CD1c-positive myeloid dendritic cell (primary cell): ENCODE results near the gene COL15A1.

ENCODE experiments used
- DNase-seq: peaks from one replicate; pipeline ENCODE4 v3.0.0-alpha.2; 2016; ENCODE audit errors: extremely low spot score

The COL15A1 gene

GRCh38 chr9:99056886-99057664, 113.4 kb downstream of the COL15A1 start:
- DNase-seq = peak; percentile 61

DNA sequence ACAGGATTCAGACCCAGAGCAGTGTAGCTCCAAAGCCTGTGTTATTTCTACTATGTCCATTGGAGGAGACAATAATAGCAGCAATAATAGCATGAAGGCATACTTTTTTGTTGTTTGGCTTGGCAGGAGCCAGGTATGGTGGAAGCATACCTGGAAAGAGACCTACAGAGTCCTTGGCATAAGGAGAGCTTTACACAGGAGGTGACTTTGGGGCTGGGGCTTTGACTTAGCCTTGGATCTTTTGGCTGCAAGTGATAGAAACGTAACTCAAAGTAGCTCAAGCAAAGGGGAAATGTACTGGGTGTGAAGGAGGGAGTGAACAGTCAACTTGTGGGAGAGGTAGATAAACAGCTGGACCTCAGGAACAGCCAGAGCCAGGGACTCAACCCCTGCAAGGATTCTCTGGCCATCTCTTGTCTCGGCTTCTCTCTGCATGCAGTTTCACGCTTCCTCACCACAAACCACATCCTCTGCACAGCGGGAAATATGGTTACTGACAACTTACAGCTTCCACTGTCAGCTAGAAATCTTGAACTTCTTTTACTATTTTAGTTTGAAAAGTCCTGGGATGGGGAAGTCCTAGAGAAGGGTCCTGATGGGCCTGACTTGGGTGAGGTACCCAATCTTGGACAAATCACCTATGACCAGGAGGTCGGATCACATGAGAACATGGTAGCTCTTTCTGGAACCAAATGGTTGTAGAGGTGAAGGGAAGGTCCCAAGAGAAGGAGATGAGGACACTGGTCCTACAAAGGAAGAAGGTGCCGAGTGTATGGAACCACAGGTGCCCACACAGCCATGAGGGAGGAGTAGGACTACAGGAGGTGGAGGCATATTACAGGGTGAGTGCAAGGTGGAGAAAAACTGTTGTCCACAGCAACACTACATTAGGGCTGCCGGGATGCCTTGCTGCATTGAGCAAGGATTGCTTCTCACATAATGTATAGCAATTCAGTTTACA, 114.2 kb downstream of the COL15A1 start:
- DNase-seq = peak; percentile 77

DNA sequence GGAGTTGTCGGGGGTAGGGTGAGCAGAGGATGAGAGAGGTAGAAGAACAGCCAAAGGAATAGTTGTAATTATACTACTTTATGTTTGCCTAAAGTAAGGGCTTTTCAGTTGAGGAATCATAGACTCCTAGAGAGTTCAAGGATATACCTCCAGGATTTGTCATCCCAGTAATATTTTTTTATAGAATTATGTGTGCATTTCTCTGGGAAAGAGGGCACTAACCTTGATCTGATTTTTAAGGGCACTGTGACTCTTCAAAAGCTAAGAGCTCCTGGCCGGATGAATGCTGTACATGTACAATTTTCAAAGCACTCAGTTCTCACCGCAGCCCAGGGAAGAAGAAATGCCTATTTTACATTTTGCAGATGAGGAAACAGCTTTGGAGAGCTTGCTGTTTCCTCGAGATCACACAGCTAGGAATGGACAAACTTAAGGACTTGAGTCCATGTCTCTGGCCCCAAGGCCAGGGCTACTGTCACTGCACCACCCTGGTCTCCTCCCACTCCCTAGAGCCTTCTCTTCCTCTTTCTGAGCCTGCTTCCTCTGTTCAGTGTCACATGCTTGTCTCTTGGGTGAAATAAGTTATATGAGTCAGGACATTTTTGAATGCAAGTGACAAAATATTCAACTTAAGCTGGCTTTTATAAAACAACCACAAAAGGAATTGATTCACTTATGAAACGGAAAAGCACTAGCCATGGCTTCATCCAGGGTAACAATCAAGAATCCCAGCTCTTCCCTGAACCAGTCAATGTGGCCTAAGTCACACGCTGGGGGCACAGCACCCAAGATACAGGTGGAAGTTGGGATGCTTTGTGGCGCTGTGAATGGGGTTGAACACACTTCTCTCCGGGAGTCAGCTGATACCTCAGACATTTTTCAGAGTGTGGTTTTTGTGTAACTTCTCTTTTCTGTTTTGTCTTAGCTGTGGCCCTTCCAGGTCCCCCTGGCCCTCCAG, 115.5 kb downstream of the COL15A1 start:
- DNase-seq = peak; percentile 94

DNA sequence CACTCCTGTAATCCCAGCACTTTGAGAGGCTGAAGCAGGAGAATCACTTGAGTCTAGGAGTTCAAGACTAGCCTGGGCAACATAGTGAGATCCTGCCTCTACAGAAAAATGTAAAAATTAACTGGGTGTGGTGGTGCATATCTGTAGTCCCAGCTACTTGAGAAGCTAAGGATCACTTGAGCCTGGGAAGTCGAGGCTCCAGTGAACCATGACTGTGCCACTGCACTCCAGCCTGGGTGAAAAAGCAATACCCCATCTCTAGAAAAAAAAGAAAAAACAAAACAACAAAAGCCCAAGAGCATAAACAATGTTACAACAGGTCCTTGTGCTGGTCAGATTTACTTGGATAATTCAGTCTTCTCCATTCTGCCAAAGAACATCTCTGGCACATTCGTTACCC, 116.9 kb downstream of the COL15A1 start:
- no peak for DNase-seq

GRCh38 chr9:99062549-99062948, 118.8 kb downstream of the COL15A1 start:
- no peak for DNase-seq

DNA sequence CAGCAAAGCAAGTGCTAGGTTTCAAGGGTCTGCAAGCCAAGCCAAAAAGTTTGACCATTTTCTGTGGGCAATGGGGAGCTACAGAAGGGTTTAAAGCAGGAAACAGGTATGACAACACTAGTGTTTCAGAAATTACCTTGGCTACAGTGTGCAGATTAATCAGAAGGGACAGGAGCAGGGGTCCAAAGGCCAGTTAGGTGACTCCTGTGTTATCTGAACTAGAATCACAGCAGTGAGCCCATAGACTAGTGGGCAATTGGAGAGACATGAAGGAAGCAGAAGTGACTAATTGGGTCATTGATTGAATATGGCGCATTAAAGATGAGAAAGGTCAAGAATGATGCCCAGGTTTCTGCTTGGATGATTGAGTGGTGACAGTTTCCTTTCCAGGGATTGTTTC, 119.8 kb downstream of the COL15A1 start:
- DNase-seq = no peak

DNA sequence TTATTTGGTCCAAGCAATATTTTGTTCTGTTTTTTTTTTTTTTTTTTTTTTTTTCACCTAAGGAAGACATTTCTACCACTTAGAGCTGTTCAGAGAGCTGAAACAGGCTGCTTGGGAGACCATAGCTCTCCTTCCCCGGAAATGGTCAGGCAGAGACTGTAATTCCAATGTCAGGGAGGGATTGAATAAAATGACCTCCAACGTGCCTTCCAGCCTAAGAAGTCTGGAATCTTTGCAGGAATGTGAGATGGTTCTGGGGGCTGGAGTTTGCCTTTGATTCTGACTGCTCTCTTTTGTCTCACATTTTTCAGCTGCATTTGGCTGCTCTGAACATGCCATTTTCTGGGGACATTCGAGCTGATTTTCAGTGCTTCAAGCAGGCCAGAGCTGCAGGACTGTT, 122.9 kb downstream of the COL15A1 start:
- no peak for DNase-seq

DNA sequence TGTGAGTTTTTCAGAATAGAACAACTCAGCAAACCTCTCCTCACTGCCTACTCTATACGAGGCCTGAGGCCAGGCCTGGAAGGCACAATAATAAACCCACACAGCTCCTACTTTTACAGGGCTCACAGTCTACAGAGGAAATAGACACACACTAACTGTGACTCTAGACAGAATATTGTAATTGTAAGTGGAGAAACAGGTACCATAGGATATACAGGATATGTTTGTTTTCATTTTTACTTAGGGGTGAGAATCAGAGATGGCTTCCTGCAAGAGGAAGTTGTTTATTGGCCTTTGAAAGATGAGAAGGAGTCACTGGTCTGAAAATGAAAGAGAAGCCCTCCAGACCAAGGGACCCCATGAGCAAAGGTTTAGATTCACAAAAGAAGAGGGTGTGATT, 125.4 kb downstream of the COL15A1 start:
- no peak for DNase-seq

- DNase-seq = no peak
Measured at GRCh38 chr9:99069546-99069945, 125.8 kb downstream of the COL15A1 start.

DNA sequence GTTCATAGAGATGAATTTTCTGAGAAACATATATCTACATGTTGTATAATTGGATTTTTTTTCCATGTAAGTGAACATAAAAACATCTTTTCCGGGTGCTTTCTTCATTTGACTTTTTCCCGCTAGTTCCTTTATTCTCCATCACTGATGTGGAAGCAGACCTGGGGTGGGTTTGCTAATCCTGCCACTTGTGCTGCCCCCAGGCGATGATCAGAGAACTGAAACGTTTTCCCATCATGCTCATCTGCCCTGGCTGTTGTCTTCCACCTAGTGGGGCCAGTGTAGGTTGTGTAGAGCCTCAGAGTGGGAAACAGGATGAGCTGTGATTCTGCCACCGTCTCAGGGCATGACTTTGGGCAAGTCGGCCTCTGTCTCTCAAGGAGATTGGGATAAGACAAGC, 127.0 kb downstream of the COL15A1 start:
- no peak for DNase-seq

DNA sequence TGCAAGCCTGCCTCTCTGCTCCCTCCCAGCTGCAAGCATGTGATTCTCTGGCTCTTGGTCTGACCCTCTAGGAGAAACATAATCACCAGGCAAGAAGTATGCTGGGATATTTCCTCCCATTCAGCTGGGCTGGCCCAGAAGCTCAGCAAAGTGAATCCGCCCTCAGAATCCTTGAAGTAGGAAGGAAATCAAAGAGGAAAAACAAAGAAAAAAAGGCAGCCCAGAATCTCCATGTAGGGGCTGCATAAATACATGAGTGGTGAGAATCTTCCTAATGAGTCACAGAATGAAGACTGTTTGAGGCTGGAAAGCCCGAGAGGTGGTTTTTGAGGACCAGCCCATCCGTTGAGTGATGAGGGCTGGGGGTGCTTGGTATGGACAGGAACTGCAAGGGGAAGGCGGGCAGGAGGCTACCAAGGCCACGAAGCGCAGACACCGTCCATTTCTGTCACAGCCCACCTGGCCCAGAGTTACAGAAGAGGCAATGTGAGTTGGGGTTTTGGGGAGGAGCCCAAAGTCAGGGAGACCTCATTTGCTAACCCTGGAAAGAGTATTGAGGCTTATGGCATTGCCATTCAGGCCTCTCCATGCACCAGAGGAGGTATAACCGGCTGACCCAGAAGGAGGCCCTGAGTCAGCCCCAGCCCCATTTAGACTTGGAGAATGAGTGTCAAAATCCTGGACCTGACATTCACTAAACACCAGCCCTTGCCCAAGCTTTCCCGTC, 127.8 kb downstream of the COL15A1 start:
- no peak for DNase-seq

DNA sequence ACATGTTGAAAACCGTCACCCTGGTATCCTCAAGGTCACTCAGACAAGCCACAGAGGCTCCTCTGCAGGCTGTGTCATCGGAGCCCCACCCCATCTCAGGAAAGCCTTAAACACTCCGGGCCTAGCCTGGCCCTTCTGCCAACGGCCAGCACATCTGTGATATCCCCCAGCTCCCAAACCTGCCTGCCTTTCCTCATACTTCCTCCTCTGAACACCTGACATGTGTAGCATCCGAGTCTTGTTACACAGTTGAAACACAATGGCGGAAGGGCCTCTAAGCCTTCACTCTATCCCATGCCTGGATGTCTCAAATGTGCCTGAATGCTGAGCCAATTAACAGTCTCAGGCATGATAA, 128.3 kb downstream of the COL15A1 start:
- no peak for DNase-seq

DNA sequence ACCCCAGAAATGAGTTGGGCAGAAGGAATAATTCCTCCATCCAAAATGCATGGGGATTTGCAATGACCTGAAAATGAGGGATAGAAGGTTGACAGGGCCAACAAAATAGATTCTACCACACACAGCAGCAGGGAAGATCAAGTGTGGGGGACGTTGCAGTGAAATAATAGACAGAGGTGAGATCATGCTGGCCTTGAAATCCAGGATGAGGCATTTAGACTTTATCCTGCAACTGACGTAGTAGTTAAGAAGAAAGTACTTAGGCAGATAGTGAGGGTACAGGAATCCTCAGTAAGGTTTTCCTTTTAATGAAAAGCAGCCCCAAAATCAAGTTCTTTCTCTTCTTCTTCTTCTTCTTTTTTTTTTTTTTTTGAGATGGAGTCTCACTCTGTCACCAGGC, 129.6 kb downstream of the COL15A1 start:
- no peak for DNase-seq

DNA sequence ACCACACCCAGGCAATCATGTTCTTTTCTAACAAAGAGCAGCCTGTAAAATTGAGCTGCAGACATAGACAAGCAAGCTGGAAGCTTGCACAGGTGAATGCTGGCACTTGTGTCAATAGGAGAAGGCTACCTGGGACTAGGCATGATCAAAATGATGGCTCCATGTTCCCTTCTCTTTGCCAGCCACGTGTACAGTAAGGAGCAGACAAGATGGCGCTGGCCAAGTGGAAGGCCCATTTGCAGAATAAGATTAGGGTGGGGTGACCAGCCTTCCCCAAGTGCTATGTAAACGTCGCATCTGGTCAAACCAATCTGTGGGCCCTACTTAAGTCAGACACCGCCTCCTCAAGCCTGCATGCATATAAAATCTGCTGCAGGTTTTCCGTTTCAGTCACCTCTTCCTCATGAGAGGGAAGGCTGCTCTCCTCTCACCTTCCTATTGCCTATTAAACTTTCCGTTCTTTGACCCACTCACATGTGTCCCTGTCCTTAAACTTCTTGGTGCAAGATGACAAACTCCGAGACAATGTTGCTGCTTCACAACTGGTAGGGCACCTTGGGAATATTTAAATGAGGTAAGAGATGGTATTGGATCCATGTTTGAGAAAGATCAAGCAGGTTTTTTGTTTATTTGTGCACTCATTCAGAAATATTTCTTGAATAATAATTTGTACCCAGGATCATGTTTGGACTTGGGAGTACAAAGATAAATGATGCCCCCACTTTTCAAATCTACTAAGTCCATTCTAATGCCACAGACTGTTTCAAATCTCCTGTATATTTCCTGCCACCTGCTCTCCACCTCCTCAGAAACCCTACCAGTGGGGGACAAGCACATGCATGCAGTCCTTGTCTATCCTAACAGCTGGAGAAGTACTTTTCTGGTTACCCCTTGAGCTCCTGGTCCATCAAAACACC, 130.5 kb downstream of the COL15A1 start:
- DNase-seq = no peak

GRCh38 chr9:99074902-99075245, 131.2 kb downstream of the COL15A1 start:
- no peak for DNase-seq

GRCh38 chr9:99075246-99075912, 131.7 kb downstream of the COL15A1 start:
- DNase-seq = no peak

- DNase-seq = no peak
Measured at GRCh38 chr9:99076030-99076429, 132.3 kb downstream of the COL15A1 start.

- DNase-seq = peak; percentile 35
Measured at GRCh38 chr9:99076483-99077171, 132.9 kb downstream of the COL15A1 start.

- no peak for DNase-seq
Measured at GRCh38 chr9:99078717-99079116, 135.0 kb downstream of the COL15A1 start.
